GM13977 (cell line): Measurements from ENCODE around the gene MED13L.
"Not testable (repeated sequence)": the region's sequence is repeated elsewhere in the genome, so short reads cannot be mapped to it uniquely, and the experiment has no call there.

Experiments used
- DNase-seq: peaks from one replicate; pipeline ENCODE4 v3.0.0; 2012; ENCODE audit warnings: low spot score
- CTCF ChIP-seq: IDR thresholded peaks from 2 replicates; pipeline ENCODE4 v1.5.1; 2012; ENCODE audit warnings: mild to moderate bottlenecking, control low read depth; ENCODE audit not compliant: insufficient read depth; ENCODE audit errors: extremely low read depth, missing control alignments
- in situ Hi-C: fragments of 300-500 bp; cut with MboI; formaldehyde crosslinking; loops from one replicate; pipeline ENCODE4 v1.12.0; 2022; ENCODE audit warnings: low sequenced_read_pairs, low pct_unique_long_range_greater_than_20kb, mixed read lengths, inconsistent platforms; ENCODE audit not compliant: unreplicated experiment

The MED13L gene

GRCh38 chr12:116291218-116291617, 13.7 kb upstream of the MED13L start:
- in situ Hi-C loops: loop anchor here (25.0 kb wide), 1 partner anchor 271 kb away; the partner anchor contains the start of gene MAP1LC3B2
- DNase-seq: no peak
- no peak for TF ChIP-seq CTCF

- in situ Hi-C loops: loop anchor here (25.0 kb wide), 1 partner anchor 274 kb away; the partner anchor contains the start of gene MAP1LC3B2
- TF ChIP-seq CTCF: no peak
- no peak for DNase-seq
Measured at GRCh38 chr12:116288735-116289134, 11.2 kb upstream of the MED13L start.

GRCh38 chr12:116287842-116288301, 10.4 kb upstream of the MED13L start:
- in situ Hi-C loops: loop anchor here (25.0 kb wide), 1 partner anchor 274 kb away; the partner anchor contains the start of gene MAP1LC3B2
- TF ChIP-seq CTCF: no peak
- no peak for DNase-seq

GRCh38 chr12:116284396-116284795, 6.9 kb upstream of the MED13L start:
- in situ Hi-C loops: loop anchor here (25.0 kb wide), 1 partner anchor 278 kb away; the partner anchor contains the start of gene MAP1LC3B2
- DNase-seq: no peak
- no peak for TF ChIP-seq CTCF

- not testable (repeated sequence) for DNase-seq
- in situ Hi-C loops: loop anchor here (25.0 kb wide), 1 partner anchor 278 kb away; the partner anchor contains the start of gene MAP1LC3B2
Measured at GRCh38 chr12:116283881-116284280, 6.4 kb upstream of the MED13L start.

GRCh38 chr12:116282371-116283286, 5.1 kb upstream of the MED13L start:
- in situ Hi-C loops: loop anchor here (25.0 kb wide), 1 partner anchor 280 kb away; the partner anchor contains the start of gene MAP1LC3B2
- no peak for DNase-seq
- no peak for TF ChIP-seq CTCF
